Measurements from ENCODE around the gene IAPP.

- TF ChIP-seq CTCF (IDR thresholded peaks at IDR 0.05) (no peak), EZH2phosphoT487 (IDR thresholded peaks at IDR 0.05) (no peak), EZH2 (IDR thresholded peaks at IDR 0.05) (no peak)
Measured at GRCh38 chr12:21384261-21384660, 11.6 kb downstream of the IAPP start.

Data from neural progenitor cell (in vitro differentiated cells).